GM12872 (cell line): ENCODE measurements around the gene ACTRT2.

ENCODE experiments used
- CTCF ChIP-seq: IDR thresholded peaks from 3 replicates; pipeline ENCODE4 v1.5.1; 2011; ENCODE audit warnings: low read depth, mild to moderate bottlenecking, low read length, moderate library complexity; ENCODE audit not compliant: insufficient read depth

ACTRT2 gene

GRCh38 chr1:2980849-2981248, 40.4 kb upstream of the ACTRT2 start:
- TF ChIP-seq CTCF, result no peak

- TF ChIP-seq CTCF, result no peak
These were observed 39.9 kb upstream of the ACTRT2 start for GRCh38 chr1:2981388-2981787.

- TF ChIP-seq CTCF, result no peak
These were observed 39.2 kb upstream of the ACTRT2 start for GRCh38 chr1:2981981-2982614.

- no peak for TF ChIP-seq CTCF
These were observed 38.5 kb upstream of the ACTRT2 start for GRCh38 chr1:2982615-2983318.

GRCh38 chr1:2983319-2983705, 38.0 kb upstream of the ACTRT2 start:
- no peak for TF ChIP-seq CTCF

GRCh38 chr1:2983706-2984398, 37.4 kb upstream of the ACTRT2 start:
- TF ChIP-seq CTCF, result no peak

GRCh38 chr1:2984399-2985061, 36.7 kb upstream of the ACTRT2 start:
- no peak for TF ChIP-seq CTCF
